Stimulated activated CD8-positive, alpha-beta memory T cell treated with anti-CD3 and anti-CD28 coated beads, Interleukin-7, amount 100 ng/mL, for 1 hour (primary cell): Measurements from ENCODE around the gene MMUT.
A peak's percentile ranks its signal among the peaks of the same experiment; 100 is the strongest.
"Not testable (repeated sequence)": the region's sequence is repeated elsewhere in the genome, so short reads cannot be mapped to it uniquely, and the experiment has no call there.

ENCODE experiments used
- DNase-seq, 2 donors: peaks; one replicate each; pipeline ENCODE4 v3.0.0-alpha.2; 2020; ENCODE audit warnings: low read depth in 2 of 2

The MMUT gene

DNA sequence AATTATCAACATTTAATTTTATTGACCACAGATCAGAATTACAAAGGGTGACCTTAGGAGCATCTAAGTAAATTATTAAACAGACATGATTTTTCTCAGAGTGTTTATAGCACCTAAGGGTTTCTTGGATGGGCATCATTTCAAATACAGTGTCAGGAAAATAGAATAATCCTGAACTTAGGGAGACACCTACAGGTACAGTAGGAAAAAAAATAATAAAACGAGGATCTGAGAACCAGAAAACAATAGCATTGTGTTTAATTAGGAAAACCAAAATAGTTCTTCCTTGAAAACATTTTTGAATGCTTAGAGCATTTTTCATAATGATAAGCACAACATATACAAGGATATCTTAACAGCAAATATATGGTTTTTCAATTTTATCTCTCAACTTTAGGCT lies 39.2 kb downstream of the MMUT start:
- DNase-seq: no peak

DNA sequence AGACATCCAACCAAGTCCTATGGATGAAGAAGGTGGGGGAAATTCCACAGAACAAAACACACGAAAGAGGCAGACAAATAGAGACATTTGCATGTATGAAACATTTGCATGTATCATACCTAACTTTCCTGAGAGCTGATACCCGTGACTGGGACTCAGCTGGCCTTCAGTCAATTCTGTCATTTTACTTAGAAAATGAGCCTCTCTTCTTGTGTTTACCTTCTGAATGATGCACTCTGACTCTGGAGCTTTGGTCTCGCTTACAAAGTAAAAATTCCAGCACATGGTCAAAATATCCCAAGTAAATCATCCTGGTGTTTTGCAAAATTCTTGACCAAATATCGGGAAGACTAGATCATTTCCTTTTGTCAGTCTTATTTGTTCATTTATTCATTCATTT lies 46.9 kb downstream of the MMUT start:
- no peak for DNase-seq

DNA sequence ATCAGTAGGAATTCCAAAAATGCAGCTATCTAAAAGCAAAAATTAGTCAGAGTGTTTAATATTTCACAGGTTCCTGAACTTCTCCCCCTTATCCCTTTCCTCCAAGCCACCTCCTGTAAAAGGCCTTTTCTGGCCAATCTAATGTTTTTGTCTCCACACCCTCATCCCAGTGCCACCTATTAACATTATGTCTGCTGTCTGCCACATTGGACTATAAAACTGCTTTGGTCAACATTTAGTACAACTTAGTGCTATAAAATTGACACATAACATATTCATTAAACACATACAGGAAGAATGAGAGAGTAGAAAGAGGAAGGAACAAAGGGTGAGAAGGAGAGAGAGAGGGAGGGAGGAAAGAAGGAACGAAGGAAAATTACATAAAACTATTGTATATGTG lies 47.7 kb downstream of the MMUT start:
- DNase-seq: no peak

DNA sequence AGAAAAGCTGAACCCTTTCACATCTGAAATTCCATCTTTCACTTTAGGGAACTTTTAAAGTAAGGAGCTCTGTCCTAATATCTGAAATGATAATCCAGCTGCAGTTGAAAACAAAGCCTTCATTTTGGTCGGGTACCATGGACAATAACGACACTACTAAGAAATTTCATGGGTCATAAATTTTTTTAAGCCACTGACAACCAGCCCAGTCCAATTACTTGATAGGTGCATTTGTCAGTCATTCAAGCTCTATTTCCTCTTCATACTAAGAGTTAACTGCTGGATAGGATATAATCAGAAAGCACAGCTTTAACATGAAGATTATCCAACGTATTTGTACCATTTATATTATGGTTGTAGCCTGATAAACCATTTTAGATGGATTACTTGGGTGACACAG lies 52.5 kb downstream of the MMUT start:
- DNase-seq: no peak

DNA sequence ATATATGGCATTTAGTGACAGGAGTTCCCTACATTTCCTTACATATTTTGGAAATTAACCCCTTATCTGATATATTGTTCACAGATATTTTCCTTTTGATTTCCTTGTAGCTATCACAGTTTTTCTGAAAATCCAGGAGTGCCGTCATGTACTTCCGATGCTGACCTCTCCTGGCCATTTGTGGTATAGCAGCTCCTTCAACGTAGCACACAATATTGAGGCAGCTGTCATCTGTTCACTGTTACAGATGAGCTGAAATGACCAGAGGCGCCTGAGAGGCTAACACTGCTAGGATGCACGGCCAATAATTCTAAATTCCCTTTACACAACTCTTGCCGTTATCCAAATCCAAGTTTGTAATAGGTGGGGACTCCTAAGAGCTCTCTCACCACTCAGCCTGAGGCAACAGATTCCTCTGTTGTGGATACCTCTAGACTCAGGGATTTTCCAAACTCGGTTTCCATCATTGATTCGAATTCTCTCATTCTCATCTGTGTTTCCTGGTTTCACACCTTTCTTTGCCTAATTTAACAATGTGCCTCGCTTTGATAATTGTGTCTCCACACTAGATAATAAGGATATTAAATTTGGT lies 53.0 kb downstream of the MMUT start:
- peak in 1 of 2 donors; percentile 29 for DNase-seq

DNA sequence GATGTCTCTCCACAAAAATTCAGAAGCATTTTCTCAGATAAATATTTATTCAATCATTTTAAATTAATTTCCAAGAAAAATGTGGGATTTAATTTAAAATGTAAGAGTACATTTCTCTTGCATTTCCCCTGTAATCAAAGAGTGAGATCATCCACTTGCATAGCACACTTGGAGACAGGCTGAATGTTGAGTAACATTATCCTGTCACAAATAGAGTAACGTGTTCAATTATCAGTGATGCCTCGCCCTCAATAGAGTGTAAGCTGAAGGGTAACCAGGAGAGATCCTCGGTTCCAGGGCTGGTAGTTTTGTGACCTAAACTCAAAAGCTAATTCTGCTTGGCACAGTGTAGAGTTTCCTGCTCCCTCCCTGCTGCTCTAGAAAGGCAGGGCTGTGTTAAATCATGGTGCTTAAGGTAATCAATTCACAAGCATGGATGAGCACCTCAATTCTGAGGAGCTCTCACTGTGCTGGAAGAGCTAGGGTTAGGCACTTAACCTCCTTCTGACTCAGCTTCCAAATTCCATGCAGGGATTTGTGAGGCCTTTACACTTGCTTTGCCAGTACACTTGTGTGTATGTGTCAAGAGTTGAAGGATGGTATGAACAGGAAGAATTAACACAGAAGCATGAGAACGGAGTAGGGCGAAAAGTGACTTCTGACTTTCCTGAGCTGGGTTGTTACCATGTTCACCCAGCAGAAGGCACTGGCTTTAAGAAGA lies 56.6 kb downstream of the MMUT start:
- no peak for DNase-seq

DNA sequence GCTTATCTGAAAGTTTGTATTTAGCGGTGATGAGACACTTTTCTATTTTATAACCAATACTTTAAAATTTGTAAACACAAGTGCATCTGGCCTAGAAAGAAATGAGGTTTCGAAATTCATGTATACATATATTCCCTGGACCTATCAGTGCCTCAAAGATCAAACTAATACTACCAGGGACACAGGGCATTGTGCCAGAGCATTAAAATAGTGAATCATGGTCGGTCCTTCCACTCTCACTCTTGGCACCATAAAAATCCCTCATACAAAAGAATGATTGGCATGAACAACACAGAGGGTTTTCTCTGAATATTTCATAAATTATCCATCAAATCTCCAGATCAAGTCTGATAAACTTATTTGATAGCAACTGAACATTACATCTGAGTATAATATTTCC lies 62.0 kb downstream of the MMUT start:
- DNase-seq: no peak

DNA sequence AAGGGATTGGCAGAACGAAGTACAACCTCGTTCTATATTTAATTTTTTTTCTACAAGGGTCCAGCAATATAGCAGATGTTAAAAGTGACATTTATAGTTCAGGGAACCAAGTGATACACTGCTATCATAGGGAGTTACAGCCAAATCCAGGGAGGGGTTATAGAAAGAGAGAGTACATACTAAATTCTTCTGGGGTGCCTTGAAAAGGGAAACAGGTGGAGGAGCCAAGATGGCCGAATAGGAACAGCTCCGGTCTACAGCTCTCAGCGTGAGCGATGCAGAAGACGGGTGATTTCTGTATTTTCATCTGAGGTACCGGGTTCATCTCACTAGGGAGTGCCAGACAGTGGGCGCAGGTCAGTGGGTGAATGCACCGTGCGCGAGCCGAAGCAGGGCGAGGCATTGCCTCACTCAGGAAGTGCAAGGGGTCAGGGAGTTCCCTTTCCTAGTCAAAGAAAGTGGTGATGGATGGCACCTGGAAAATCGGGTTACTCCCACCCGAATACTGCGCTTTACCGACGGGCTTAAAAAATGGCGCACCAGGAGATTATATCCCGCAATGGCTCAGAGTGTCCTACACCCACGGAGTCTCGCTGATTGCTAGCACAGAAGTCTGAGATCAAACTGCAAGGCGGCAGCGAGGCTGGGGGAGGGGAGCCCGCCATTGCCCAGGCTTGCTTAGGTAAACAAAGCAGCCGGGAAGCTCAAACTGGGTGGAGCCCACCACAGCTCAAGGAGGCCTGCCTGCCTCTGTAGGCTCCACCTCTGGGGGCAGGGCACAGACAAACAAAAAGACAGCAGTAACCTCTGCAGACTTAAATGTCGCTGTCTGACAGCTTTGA lies 76.2 kb downstream of the MMUT start:
- DNase-seq: not testable (repeated sequence)

DNA sequence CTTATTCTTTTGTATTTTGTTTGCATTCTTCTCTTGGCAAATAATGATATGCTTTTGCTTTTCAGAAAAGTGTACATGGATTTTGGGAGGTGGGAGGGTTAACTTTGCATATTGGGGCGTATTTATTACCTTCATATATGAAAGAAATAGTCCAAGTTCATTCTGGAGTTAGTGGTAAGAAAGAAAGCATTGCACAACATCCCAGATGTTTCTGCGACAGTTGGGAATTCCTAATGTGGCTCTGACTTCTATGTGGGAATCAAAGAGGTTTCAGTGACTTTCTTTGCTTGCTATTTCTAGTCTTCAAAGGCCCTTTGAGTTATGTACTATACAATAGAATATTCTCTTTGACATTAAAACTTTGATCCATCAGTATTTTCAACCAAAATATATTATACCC lies 78.1 kb downstream of the MMUT start:
- no peak for DNase-seq
